ENCODE measurements around the gene FAT1.
"Not testable (repeated sequence)": the region's sequence is repeated elsewhere in the genome, so short reads cannot be mapped to it uniquely, and the experiment has no call there.

DNA sequence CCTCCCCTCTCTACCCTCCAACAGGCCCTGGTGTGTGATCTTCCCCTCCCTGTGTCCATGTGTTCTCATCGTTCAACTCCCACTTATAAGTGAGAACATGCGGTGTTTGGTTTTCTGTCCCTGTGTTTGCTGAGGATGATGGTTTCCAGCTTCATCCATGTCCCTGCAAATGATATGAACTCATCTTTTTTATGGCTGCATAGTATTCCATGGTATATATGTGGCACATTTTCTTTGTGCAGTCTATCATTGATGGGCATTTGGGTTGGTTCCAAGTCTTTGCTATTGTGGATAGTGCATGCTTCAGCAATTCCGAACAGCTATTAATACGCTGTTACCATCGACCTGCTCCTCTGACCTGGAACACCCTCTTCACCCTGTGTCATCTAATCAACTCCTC, 32.9 kb upstream of the FAT1 start:
- not testable (repeated sequence) for TF ChIP-seq CTCF (IDR thresholded peaks at IDR 0.05; ENCODE audit: poor library complexity, severe bottlenecking); EP300 (conservative IDR thresholded peaks at IDR 0.05; ENCODE audit: poor library complexity, severe bottlenecking); EZH2 (IDR thresholded peaks at IDR 0.05; ENCODE audit: borderline replicate concordance, insufficient read depth, low read length, poor library complexity, severe bottlenecking); POLR2AphosphoS5 (IDR thresholded peaks at IDR 0.05); RAD21 (conservative IDR thresholded peaks at IDR 0.05); MXI1 (conservative IDR thresholded peaks at IDR 0.05; ENCODE audit: poor library complexity, severe bottlenecking); TAF1 (IDR thresholded peaks at IDR 0.05; ENCODE audit: low read depth); SMC3 (conservative IDR thresholded peaks at IDR 0.05; ENCODE audit: poor library complexity)
- TF ChIP-seq, protein P1, sequence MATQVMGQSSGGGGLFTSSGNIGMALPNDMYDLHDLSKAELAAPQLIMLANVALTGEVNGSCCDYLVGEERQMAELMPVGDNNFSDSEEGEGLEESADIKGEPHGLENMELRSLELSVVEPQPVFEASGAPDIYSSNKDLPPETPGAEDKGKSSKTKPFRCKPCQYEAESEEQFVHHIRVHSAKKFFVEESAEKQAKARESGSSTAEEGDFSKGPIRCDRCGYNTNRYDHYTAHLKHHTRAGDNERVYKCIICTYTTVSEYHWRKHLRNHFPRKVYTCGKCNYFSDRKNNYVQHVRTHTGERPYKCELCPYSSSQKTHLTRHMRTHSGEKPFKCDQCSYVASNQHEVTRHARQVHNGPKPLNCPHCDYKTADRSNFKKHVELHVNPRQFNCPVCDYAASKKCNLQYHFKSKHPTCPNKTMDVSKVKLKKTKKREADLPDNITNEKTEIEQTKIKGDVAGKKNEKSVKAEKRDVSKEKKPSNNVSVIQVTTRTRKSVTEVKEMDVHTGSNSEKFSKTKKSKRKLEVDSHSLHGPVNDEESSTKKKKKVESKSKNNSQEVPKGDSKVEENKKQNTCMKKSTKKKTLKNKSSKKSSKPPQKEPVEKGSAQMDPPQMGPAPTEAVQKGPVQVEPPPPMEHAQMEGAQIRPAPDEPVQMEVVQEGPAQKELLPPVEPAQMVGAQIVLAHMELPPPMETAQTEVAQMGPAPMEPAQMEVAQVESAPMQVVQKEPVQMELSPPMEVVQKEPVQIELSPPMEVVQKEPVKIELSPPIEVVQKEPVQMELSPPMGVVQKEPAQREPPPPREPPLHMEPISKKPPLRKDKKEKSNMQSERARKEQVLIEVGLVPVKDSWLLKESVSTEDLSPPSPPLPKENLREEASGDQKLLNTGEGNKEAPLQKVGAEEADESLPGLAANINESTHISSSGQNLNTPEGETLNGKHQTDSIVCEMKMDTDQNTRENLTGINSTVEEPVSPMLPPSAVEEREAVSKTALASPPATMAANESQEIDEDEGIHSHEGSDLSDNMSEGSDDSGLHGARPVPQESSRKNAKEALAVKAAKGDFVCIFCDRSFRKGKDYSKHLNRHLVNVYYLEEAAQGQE (IDR thresholded peaks at IDR 0.05; ENCODE audit: borderline replicate concordance) = not testable (repeated sequence)

All from neural cell (in vitro differentiated cells).